BE2C (cell line): ENCODE data around the gene BLOC1S2. TPM values are rescaled to one million over a fixed set of nuclear protein-coding genes. Genes with fewer than 3 reads are reported as not detected.

Experiments
- DNase-seq: peaks from one replicate; pipeline ENCODE4 v3.0.0-alpha.2; 2020
- H3K27me3 ChIP-seq: fragments of 250-450 bp; sonication (Bioruptor Pico); 2 replicates; pipeline ENCODE4 v1.5.1; 2020; ENCODE audit warnings: mild to moderate bottlenecking
- H3K36me3 ChIP-seq: fragments of 250-450 bp; sonication (Bioruptor Pico); 2 replicates; pipeline ENCODE4 v1.5.1; 2020; ENCODE audit warnings: mild to moderate bottlenecking
- H3K4me1 ChIP-seq: fragments of 250-450 bp; sonication (Bioruptor Pico); 2 replicates; pipeline ENCODE4 v1.5.1; 2020
- H3K4me3 ChIP-seq: 2 replicates; pipeline ENCODE4 v1.5.1; 2011; ENCODE audit warnings: low read depth, low read length
- H3K9me3 ChIP-seq: fragments of 250-450 bp; sonication (Bioruptor Pico); 2 replicates; pipeline ENCODE4 v1.5.1; 2020
- polyA plus RNA-seq: library from polyadenylated mRNA; unstranded; fragments of >200 nt; gene quantifications from one replicate; pipeline ENCODE4 v1.2.1, GENCODE V29; 2012; ENCODE audit warnings: low read depth, missing spikeins; ENCODE audit not compliant: insufficient read length, insufficient read depth
- TF ChIP-seq, protein P1 (sequence below): IDR thresholded peaks from 2 replicates; pipeline ENCODE4 v1.5.1; 2012; ENCODE audit warnings: mild to moderate bottlenecking, low read depth, low read length

Gene BLOC1S2
- 43.8 TPM for polyA plus RNA-seq

DNA sequence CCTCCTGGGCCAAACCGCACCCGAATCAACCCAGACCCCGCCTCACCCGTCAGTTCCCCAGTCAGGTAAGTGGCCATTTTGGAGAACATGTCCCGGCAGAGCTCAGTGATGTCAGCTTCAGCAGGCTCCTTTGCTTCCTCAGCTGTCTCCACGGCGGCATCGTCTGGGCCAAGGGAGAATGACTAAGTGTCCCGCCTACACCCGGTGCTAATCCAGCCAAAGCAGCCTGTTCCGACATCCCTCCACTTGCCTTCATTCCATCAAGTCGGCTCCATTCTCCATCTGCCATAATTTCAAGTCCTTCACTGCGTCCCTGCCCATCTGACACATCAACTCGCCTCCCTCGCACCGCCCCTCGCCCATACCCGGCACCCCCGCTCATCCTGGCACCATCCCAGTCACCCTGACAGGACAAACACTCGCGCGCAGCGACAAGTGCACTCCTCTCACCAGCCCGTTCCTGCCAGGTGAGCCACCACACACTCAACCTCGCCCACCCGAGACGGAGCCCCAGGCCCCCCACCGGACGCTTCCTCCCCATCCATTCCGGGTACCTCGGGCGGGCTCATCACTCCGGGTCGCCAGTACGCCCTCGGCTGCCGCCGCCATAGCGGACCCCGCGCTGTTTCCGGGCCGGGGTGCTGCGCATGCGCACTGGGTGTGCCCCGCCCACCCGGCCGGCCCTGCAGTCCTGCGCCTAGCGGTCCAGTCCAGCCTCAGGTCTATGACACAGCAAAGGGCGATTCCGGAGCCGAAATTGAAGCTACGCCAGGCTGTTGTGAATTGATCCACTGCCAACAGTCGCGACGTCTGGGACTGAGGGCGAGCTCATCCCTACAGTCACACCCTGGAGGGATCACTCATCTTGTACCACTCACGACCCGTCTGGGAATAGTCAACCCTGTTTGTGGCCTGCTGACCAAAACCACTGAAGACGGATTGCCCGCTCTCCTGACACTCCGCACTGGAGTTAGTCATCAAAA lies at the start of gene BLOC1S2:
TSS of gene BLOC1S2 (minus strand) at position 630 of the 983 bp plus-strand sequence. CDS start at position 609, 21 bp downstream.
- peak; percentile 86 for DNase-seq
- Histone ChIP-seq H3K4me3 (peak within 1 kb of the TSS; percentile 90), H3K9me3 (no peaks in the 10 kb centered on the region), H3K27me3 (no peaks in the 10 kb centered on the region), H3K36me3 (peaks cover 4% of the 10 kb centered on the region), H3K4me1 (no peaks in the 10 kb centered on the region)
- TF ChIP-seq, protein P1, sequence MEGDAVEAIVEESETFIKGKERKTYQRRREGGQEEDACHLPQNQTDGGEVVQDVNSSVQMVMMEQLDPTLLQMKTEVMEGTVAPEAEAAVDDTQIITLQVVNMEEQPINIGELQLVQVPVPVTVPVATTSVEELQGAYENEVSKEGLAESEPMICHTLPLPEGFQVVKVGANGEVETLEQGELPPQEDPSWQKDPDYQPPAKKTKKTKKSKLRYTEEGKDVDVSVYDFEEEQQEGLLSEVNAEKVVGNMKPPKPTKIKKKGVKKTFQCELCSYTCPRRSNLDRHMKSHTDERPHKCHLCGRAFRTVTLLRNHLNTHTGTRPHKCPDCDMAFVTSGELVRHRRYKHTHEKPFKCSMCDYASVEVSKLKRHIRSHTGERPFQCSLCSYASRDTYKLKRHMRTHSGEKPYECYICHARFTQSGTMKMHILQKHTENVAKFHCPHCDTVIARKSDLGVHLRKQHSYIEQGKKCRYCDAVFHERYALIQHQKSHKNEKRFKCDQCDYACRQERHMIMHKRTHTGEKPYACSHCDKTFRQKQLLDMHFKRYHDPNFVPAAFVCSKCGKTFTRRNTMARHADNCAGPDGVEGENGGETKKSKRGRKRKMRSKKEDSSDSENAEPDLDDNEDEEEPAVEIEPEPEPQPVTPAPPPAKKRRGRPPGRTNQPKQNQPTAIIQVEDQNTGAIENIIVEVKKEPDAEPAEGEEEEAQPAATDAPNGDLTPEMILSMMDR: no peak

DNA sequence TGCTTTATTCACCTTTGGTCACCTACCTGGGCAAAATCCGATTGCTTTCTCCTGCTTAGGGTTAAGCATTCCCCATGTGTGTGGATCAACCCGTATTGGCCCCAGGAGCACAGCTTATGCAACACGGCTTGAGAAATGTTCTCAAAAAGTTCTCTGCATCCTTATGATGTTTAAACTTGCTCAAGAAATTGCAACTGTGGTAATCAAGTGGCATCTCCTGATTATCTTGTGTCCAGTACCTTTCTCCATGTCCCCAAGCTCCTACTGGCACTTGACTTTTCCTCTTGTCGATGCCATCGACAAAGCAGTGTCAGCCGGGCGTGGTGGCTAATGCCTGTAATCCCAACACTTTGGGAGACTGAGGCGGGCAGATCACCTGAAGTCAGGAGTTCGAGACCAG lies 48.3 kb upstream of the BLOC1S2 start:
- TF ChIP-seq, protein P1: no peak
- DNase-seq: no peak
- H3K27me3 ChIP-seq: peaks cover 12% of the 10 kb centered on the region
- H3K36me3 ChIP-seq: no peaks in the 10 kb centered on the region
- H3K9me3 ChIP-seq: no peaks in the 10 kb centered on the region
- H3K4me1 ChIP-seq: no peaks in the 10 kb centered on the region
- no peak overlapping the region for H3K4me3 ChIP-seq

DNA sequence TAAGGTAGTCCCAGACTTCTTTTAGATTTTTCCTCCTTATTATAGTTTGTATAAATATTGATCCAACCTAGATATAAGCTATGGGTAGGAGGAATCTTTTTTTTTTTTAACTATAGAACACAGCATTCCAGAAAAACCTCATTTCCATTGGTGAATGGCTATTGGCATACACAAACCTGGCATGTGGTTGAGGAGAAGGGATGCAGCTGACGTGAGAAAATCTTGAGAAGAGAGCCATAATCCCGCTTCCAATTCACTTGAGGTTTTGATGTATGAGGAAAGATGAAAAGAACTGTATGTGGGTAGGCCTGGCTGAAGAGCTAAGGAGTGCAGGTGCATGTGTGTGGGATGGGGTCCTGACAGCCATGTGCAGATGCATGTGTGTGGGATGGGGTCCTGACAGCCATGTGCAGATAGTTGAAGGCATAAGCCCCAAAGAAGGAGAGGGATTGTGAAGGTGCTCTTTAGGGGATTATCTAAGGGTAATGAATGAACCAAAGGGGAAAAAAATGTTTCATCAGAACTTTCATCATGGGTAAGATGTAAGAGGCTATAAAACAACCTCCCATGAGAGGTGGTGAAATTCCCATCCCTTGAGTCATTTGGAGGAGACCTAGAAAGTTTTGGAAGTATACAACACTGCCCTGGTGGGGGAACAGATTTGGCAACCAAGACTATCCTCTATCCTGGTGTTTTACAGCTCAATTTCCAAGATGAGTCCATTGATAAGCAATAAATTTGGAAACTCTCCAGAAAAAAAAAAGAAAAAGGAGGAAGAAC lies 47.4 kb upstream of the BLOC1S2 start:
- TF ChIP-seq, protein P1: no peak
- no peak for DNase-seq
- H3K27me3 ChIP-seq: peaks cover 16% of the 10 kb centered on the region
- no peaks in the 10 kb centered on the region for H3K36me3 ChIP-seq
- H3K9me3 ChIP-seq: no peaks in the 10 kb centered on the region
- H3K4me3 ChIP-seq: no peak overlapping the region
- H3K4me1 ChIP-seq: no peaks in the 10 kb centered on the region

DNA sequence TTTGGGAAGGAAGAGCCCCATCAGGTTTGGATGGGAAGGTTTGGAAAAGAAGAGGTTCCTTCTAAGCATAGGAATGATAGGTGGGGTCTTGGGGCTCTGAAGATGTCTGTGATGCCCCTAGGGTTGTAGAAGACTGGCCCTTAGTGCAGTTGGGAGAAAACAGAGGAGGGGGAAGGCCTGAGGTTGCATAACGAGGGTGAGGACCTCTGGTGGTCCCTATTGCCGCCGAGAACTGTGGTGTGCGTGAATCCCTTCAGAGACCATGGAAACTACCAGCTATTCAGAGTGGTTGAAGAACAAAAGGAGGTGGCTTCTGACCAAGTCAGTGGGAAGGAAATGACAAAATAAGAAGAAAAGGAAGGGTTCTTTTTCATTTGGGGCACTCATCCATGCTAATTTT lies 46.6 kb upstream of the BLOC1S2 start:
- TF ChIP-seq, protein P1: no peak
- H3K27me3 ChIP-seq: peaks cover 16% of the 10 kb centered on the region
- no peaks in the 10 kb centered on the region for H3K36me3 ChIP-seq
- no peak overlapping the region for H3K4me3 ChIP-seq
- no peaks in the 10 kb centered on the region for H3K9me3 ChIP-seq
- DNase-seq: no peak
- no peaks in the 10 kb centered on the region for H3K4me1 ChIP-seq

DNA sequence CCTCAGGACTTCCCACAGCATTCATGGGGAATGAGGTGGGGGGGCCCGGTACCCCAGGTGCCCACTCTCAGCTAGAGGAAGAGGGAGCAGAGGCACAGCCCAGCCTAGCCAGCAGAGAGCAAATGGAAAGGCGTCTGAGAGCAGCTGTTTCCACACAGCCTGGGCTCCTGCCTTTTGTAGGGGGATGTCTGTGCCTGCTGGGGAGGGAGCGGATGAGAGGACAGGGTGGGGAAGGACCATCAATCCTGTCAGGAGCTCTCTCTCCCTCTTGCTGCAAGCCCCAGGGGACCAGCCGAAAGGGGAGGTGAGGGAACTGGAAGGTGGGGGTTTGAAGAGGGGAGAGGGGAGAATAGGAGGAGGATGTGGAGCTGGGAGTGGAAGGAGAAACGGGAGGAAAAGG lies 43.6 kb upstream of the BLOC1S2 start, which contains the start of gene PKD2L1:
TSS of gene PKD2L1 (minus strand) at position 150 of the 400 bp plus-strand sequence. CDS start at position 25, 125 bp downstream.
- TF ChIP-seq, protein P1: no peak
- no peaks in the 10 kb centered on the region for H3K4me1 ChIP-seq
- H3K36me3 ChIP-seq: no peaks in the 10 kb centered on the region
- DNase-seq: no peak
- no peaks in the 10 kb centered on the region for H3K9me3 ChIP-seq
- H3K27me3 ChIP-seq: peaks cover 21% of the 10 kb centered on the region
- H3K4me3 ChIP-seq: no peak within 1 kb of the TSS
